PFSK-1 (cell line): ENCODE results near the gene GPR142.

Experiments used
- FOXP2 ChIP-seq: optimal IDR thresholded peaks from 2 replicates; pipeline ENCODE3; 2011; ENCODE audit warnings: borderline replicate concordance, control low read depth, inconsistent platforms; ENCODE audit not compliant: insufficient read depth; ENCODE audit errors: extremely low read length, extremely low read depth
- POLR2AphosphoS5 ChIP-seq: IDR thresholded peaks from 2 replicates; pipeline ENCODE4 v1.6.1; 2012; ENCODE audit warnings: low read depth, mild to moderate bottlenecking, control low read depth, low read length, moderate library complexity
- REST ChIP-seq, 2 experiments: IDR thresholded peaks; 2 replicates each; pipeline versions ENCODE4 v1.6.1 to v1.8.0; 2011 to 2012; ENCODE audit warnings: low read depth in 2 of 2, low read length in 2 of 2, control low read depth in 1 of 2, inconsistent platforms in 1 of 2, mild to moderate bottlenecking in 1 of 2, moderate library complexity in 1 of 2; ENCODE audit not compliant: insufficient read depth in 1 of 2
- SIN3A ChIP-seq: IDR thresholded peaks from 2 replicates; pipeline ENCODE4 v1.6.1; 2012; ENCODE audit warnings: mild to moderate bottlenecking, low read length, moderate library complexity, borderline replicate concordance; ENCODE audit not compliant: insufficient read depth
- TAF1 ChIP-seq: IDR thresholded peaks from 2 replicates; pipeline ENCODE4 v1.6.1; 2012; ENCODE audit warnings: low read length, control low read depth, borderline replicate concordance; ENCODE audit not compliant: insufficient read depth

GPR142 gene

GRCh38 chr17:74354123-74354522, 13.2 kb upstream of the GPR142 start:
- TF ChIP-seq SIN3A (no peak), REST (IDR thresholded peaks at IDR 0.05; ENCODE audit: insufficient read depth in 1 of 2, low read depth in 2 of 2, low read length in 2 of 2) (no peak), TAF1 (no peak), FOXP2 (no peak), POLR2AphosphoS5 (no peak)

DNA sequence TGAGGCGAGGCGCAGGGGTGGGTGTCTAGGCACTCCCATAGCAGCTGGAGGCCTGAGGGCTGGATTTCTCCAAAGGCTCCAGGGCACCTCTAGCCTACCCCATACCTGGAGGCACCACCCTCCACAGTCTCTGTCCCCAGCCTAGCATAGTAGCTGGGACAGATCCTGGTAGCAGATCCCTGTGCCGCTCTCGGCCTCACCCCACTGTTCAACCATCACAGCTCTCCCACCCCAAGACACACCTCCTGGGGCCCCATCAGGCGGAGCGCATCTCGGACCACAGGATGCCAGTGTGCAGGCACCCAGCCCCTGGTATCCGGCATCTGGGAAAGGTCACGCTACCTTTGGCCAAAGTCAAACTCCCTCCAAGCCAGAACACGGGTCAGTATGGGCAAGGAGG, 12.7 kb upstream of the GPR142 start:
- TF ChIP-seq SIN3A (no peak), REST (IDR thresholded peaks at IDR 0.05; ENCODE audit: insufficient read depth in 1 of 2, low read depth in 2 of 2, low read length in 2 of 2) (no peak), FOXP2 (no peak), TAF1 (no peak), POLR2AphosphoS5 (no peak)

DNA sequence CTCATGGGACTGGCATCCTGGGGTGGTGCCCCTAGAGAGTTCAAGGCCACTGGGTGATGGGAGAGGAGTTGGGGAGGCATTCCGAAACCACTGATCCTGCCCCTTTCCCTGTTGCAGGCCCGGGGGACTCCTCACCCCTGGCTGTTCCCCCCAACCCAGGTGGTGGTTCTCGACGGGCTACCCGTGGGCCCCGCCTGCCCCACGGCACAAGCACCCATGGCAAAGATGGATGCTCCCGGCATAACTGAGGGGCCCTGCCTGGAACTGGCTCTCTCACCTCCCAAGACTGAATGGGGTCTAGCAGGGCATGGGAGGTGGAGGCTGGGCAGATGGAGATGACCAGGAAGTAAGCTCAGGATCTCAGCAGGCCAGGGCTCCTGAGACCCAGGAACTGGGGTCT, 12.2 kb upstream of the GPR142 start:
- TF ChIP-seq TAF1 (no peak), REST (IDR thresholded peaks at IDR 0.05; ENCODE audit: insufficient read depth in 1 of 2, low read depth in 2 of 2, low read length in 2 of 2) (no peak), FOXP2 (no peak), SIN3A (no peak), POLR2AphosphoS5 (no peak)

- TF ChIP-seq FOXP2, result no peak
- TF ChIP-seq POLR2AphosphoS5, result no peak
- TF ChIP-seq REST (IDR thresholded peaks at IDR 0.05; ENCODE audit: insufficient read depth in 1 of 2, low read depth in 2 of 2, low read length in 2 of 2), result no peak
- TF ChIP-seq TAF1, result no peak
- no peak for TF ChIP-seq SIN3A
These were observed 10.4 kb upstream of the GPR142 start for GRCh38 chr17:74356646-74357465.
